ENCODE data around the gene CLMN. TPM values are rescaled to one million over a fixed set of nuclear protein-coding genes. Genes with fewer than 3 reads are reported as not detected.
"Not testable (repeated sequence)": the region's sequence is repeated elsewhere in the genome, so short reads cannot be mapped to it uniquely, and the experiment has no call there.

CLMN gene
- polyA plus RNA-seq, 2 donors, result 1.6 to 2.3 TPM

DNA sequence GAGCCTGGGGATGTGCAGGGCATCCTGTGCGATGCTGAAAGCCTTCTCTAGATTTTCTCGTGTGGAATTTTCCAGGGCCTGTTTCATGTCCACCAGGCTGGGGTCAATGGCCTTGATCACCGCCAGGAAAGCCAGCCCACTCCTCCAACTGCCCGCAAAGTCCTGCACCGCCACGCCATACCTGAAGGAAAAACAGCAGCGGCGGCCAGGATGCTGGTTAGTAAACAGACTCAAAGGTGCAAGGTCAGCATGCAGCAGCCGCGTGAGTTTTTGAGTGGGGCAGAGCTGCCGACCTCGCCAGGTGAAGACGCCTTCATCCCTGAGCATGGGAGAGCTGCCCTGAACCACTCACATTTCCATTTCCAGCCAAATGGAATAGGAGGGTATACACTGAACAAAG lies 109.0 kb downstream of the CLMN start:
- no peak overlapping the region for H3K4me3 ChIP-seq (ENCODE audit: low read depth in 1 of 2, low read length in 2 of 2)
- H3K9me3 ChIP-seq (ENCODE audit: control insufficient read depth in 2 of 2, insufficient read depth in 1 of 2, low read depth in 1 of 2, low read length in 1 of 2), result no peaks in the 10 kb centered on the region
- no peaks in the 10 kb centered on the region for H3K36me3 ChIP-seq (ENCODE audit: control insufficient read depth in 2 of 2, insufficient read depth in 2 of 2, low read length in 1 of 2)
- H3K27me3 ChIP-seq (ENCODE audit: control insufficient read depth in 1 of 2, insufficient read depth in 2 of 2, low read length in 2 of 2), result no peaks in the 10 kb centered on the region
- no peaks in the 10 kb centered on the region for H3K4me1 ChIP-seq (ENCODE audit: control insufficient read depth in 2 of 2, insufficient read depth in 2 of 2, low read length in 1 of 2)
- 91 to 94% methylated on average over 13 of the region's 13 CpGs for WGBS, 2 donors
- H3K27ac ChIP-seq (ENCODE audit: low read depth in 2 of 2, low read length in 1 of 2), result no peak overlapping the region

DNA sequence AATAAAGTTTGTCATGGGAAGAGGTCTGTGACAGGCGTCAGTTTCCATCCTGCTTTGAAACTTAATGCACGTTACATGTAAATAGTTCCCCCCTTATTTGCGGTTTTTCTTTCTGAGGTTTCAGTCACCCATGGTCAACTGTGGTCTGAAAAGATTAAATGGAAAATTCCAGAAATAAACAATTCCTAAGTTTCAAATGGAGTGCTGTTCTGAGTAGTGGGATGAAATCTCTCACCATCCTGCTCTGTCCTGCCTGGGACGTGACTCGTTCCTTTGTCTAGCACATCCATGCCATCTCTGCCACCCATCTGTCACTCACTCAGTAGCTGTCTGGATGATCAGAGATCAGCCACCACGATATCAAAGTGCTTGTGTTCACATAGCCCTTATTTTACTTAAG lies 111.1 kb downstream of the CLMN start:
- 68 to 87% methylated on average over 6 of the region's 6 CpGs for WGBS, 2 donors
- Histone ChIP-seq H3K27ac (ENCODE audit: low read depth in 2 of 2, low read length in 1 of 2) (no peak overlapping the region), H3K36me3 (ENCODE audit: control insufficient read depth in 2 of 2, insufficient read depth in 2 of 2, low read length in 1 of 2) (peaks cover 0 to 3% of the 10 kb centered on the region in 2 donors), H3K27me3 (ENCODE audit: control insufficient read depth in 1 of 2, insufficient read depth in 2 of 2, low read length in 2 of 2) (no peaks in the 10 kb centered on the region), H3K4me3 (ENCODE audit: low read depth in 1 of 2, low read length in 2 of 2) (no peak overlapping the region), H3K9me3 (ENCODE audit: control insufficient read depth in 2 of 2, insufficient read depth in 1 of 2, low read depth in 1 of 2, low read length in 1 of 2) (no peaks in the 10 kb centered on the region), H3K4me1 (ENCODE audit: control insufficient read depth in 2 of 2, insufficient read depth in 2 of 2, low read length in 1 of 2) (no peaks in the 10 kb centered on the region)

- no peak overlapping the region for H3K4me3 ChIP-seq (ENCODE audit: low read depth in 1 of 2, low read length in 2 of 2)
- H3K9me3 ChIP-seq (ENCODE audit: control insufficient read depth in 2 of 2, insufficient read depth in 1 of 2, low read depth in 1 of 2, low read length in 1 of 2), result no peaks in the 10 kb centered on the region
- no peaks in the 10 kb centered on the region for H3K4me1 ChIP-seq (ENCODE audit: control insufficient read depth in 2 of 2, insufficient read depth in 2 of 2, low read length in 1 of 2)
- H3K36me3 ChIP-seq (ENCODE audit: control insufficient read depth in 2 of 2, insufficient read depth in 2 of 2, low read length in 1 of 2), result peaks cover 0 to 3% of the 10 kb centered on the region in 2 donors
- H3K27me3 ChIP-seq (ENCODE audit: control insufficient read depth in 1 of 2, insufficient read depth in 2 of 2, low read length in 2 of 2), result no peaks in the 10 kb centered on the region
- H3K27ac ChIP-seq (ENCODE audit: low read depth in 2 of 2, low read length in 1 of 2), result no peak overlapping the region
- 62 to 66% methylated on average over 7 of the region's 7 CpGs for WGBS, 2 donors
These were observed 112.1 kb downstream of the CLMN start for GRCh38 chr14:95207475-95208233.

DNA sequence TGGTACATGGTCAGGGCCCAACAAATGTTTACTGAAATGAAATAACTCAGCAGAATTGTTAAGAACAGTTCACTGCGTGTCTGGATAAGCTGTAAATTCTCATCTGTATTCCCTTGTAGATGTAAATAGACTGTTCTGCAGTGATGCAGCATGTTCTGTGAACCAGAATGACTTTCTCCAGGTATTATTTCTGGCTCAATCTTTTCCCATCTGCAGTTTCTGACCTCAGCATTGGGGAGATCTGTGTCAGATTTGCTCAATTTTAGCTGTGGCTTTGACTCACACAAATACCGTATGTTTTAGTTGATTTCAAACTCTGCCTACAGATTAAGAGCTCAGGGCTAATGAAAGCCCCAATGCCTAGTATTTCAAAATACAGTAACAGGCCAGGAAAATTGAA lies 113.2 kb downstream of the CLMN start:
- Histone ChIP-seq H3K27ac (ENCODE audit: low read depth in 2 of 2, low read length in 1 of 2) (no peak overlapping the region), H3K36me3 (ENCODE audit: control insufficient read depth in 2 of 2, insufficient read depth in 2 of 2, low read length in 1 of 2) (peaks cover 0 to 3% of the 10 kb centered on the region in 2 donors), H3K9me3 (ENCODE audit: control insufficient read depth in 2 of 2, insufficient read depth in 1 of 2, low read depth in 1 of 2, low read length in 1 of 2) (no peaks in the 10 kb centered on the region), H3K4me1 (ENCODE audit: control insufficient read depth in 2 of 2, insufficient read depth in 2 of 2, low read length in 1 of 2) (no peaks in the 10 kb centered on the region), H3K4me3 (ENCODE audit: low read depth in 1 of 2, low read length in 2 of 2) (no peak overlapping the region), H3K27me3 (ENCODE audit: control insufficient read depth in 1 of 2, insufficient read depth in 2 of 2, low read length in 2 of 2) (no peaks in the 10 kb centered on the region)
- 78 to 84% methylated on average over 2 of the region's 2 CpGs for WGBS, 2 donors

DNA sequence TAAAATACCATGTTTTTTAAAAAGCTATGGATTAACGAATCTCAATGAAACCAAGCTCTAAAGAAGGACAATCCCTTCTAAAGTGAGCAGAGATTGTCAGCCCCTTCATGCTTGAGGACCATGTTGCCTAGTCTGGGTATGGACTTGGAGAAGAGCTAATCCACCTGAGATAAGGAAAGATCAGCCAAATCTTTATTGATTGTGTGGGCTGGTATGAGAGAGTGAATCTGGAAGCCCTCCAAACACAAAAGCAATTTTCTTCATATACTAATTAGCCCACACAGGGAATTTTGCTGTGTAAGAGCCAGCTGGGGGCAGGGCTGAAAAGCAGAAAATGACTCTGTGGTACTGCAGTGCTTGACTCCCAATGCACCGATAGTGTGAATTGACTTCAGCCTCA lies 115.0 kb downstream of the CLMN start:
- H3K27ac ChIP-seq (ENCODE audit: low read depth in 2 of 2, low read length in 1 of 2), result no peak overlapping the region
- peaks cover 0 to 3% of the 10 kb centered on the region in 2 donors for H3K36me3 ChIP-seq (ENCODE audit: control insufficient read depth in 2 of 2, insufficient read depth in 2 of 2, low read length in 1 of 2)
- no peaks in the 10 kb centered on the region for H3K27me3 ChIP-seq (ENCODE audit: control insufficient read depth in 1 of 2, insufficient read depth in 2 of 2, low read length in 2 of 2)
- WGBS, 2 donors, result 91 to 92% methylated on average over 2 of the region's 2 CpGs
- no peaks in the 10 kb centered on the region for H3K9me3 ChIP-seq (ENCODE audit: control insufficient read depth in 2 of 2, insufficient read depth in 1 of 2, low read depth in 1 of 2, low read length in 1 of 2)
- H3K4me1 ChIP-seq (ENCODE audit: control insufficient read depth in 2 of 2, insufficient read depth in 2 of 2, low read length in 1 of 2), result no peaks in the 10 kb centered on the region
- H3K4me3 ChIP-seq (ENCODE audit: low read depth in 1 of 2, low read length in 2 of 2), result no peak overlapping the region

- not testable (repeated sequence) for H3K27me3 ChIP-seq (ENCODE audit: control insufficient read depth in 1 of 2, insufficient read depth in 2 of 2, low read length in 2 of 2); H3K4me3 ChIP-seq (ENCODE audit: low read depth in 1 of 2, low read length in 2 of 2); H3K9me3 ChIP-seq (ENCODE audit: control insufficient read depth in 2 of 2, insufficient read depth in 1 of 2, low read depth in 1 of 2, low read length in 1 of 2); H3K4me1 ChIP-seq (ENCODE audit: control insufficient read depth in 2 of 2, insufficient read depth in 2 of 2, low read length in 1 of 2); H3K36me3 ChIP-seq (ENCODE audit: control insufficient read depth in 2 of 2, insufficient read depth in 2 of 2, low read length in 1 of 2); H3K27ac ChIP-seq (ENCODE audit: low read depth in 2 of 2, low read length in 1 of 2)
- 95% methylated on average over 2 of the region's 2 CpGs for WGBS, 2 donors
These were observed 118.0 kb downstream of the CLMN start for GRCh38 chr14:95201745-95202144.

GRCh38 chr14:95200404-95200803 lies 119.3 kb downstream of the CLMN start:
- Histone ChIP-seq H3K4me3 (ENCODE audit: low read depth in 1 of 2, low read length in 2 of 2) (no peak overlapping the region), H3K27ac (ENCODE audit: low read depth in 2 of 2, low read length in 1 of 2) (no peak overlapping the region), H3K4me1 (ENCODE audit: control insufficient read depth in 2 of 2, insufficient read depth in 2 of 2, low read length in 1 of 2) (peaks cover 0 to 3% of the 10 kb centered on the region in 2 donors), H3K27me3 (ENCODE audit: control insufficient read depth in 1 of 2, insufficient read depth in 2 of 2, low read length in 2 of 2) (no peaks in the 10 kb centered on the region), H3K36me3 (ENCODE audit: control insufficient read depth in 2 of 2, insufficient read depth in 2 of 2, low read length in 1 of 2) (peaks cover 0 to 3% of the 10 kb centered on the region in 2 donors), H3K9me3 (ENCODE audit: control insufficient read depth in 2 of 2, insufficient read depth in 1 of 2, low read depth in 1 of 2, low read length in 1 of 2) (no peaks in the 10 kb centered on the region)
- WGBS, 2 donors, result 83 to 89% methylated on average over 7 of the region's 7 CpGs

- peaks cover 0 to 3% of the 10 kb centered on the region in 2 donors for H3K4me1 ChIP-seq (ENCODE audit: control insufficient read depth in 2 of 2, insufficient read depth in 2 of 2, low read length in 1 of 2)
- H3K9me3 ChIP-seq (ENCODE audit: control insufficient read depth in 2 of 2, insufficient read depth in 1 of 2, low read depth in 1 of 2, low read length in 1 of 2), result no peaks in the 10 kb centered on the region
- H3K4me3 ChIP-seq (ENCODE audit: low read depth in 1 of 2, low read length in 2 of 2), result no peak overlapping the region
- H3K27ac ChIP-seq (ENCODE audit: low read depth in 2 of 2, low read length in 1 of 2), result no peak overlapping the region
- WGBS, 2 donors, result 86 to 88% methylated on average over 8 of the region's 8 CpGs
- H3K27me3 ChIP-seq (ENCODE audit: control insufficient read depth in 1 of 2, insufficient read depth in 2 of 2, low read length in 2 of 2), result no peaks in the 10 kb centered on the region
- H3K36me3 ChIP-seq (ENCODE audit: control insufficient read depth in 2 of 2, insufficient read depth in 2 of 2, low read length in 1 of 2), result peaks cover 0 to 3% of the 10 kb centered on the region in 2 donors
These were observed 120.3 kb downstream of the CLMN start for GRCh38 chr14:95199298-95199983.

DNA sequence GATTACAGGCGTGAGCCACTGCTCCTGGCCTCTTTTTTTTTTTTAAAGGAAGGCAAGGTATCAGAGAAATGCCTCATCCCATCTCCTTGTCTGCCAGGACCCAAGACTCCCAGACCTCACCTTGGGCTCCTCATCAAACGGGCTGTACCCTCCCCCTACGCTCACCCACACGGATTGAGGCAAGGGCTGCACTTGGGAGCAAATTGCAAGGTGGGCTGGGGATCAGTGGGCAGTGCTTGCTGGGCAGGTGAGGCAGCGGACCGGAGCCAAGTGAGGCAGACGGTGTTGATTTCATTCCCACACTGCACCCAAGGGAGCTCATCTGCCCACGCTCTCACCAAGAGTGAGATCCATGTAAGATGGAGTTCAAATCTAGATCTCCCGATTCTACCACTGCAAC lies 121.4 kb downstream of the CLMN start:
- Histone ChIP-seq H3K36me3 (ENCODE audit: control insufficient read depth in 2 of 2, insufficient read depth in 2 of 2, low read length in 1 of 2) (no peaks in the 10 kb centered on the region), H3K27ac (ENCODE audit: low read depth in 2 of 2, low read length in 1 of 2) (peak overlapping the region in 1 of 2 donors; percentile 33), H3K4me3 (ENCODE audit: low read depth in 1 of 2, low read length in 2 of 2) (no peak overlapping the region), H3K9me3 (ENCODE audit: control insufficient read depth in 2 of 2, insufficient read depth in 1 of 2, low read depth in 1 of 2, low read length in 1 of 2) (no peaks in the 10 kb centered on the region), H3K4me1 (ENCODE audit: control insufficient read depth in 2 of 2, insufficient read depth in 2 of 2, low read length in 1 of 2) (peaks cover 0 to 3% of the 10 kb centered on the region in 2 donors), H3K27me3 (ENCODE audit: control insufficient read depth in 1 of 2, insufficient read depth in 2 of 2, low read length in 2 of 2) (no peaks in the 10 kb centered on the region)
- 91 to 93% methylated on average over 9 of the region's 9 CpGs for WGBS, 2 donors

GRCh38 chr14:95197551-95197950 lies 122.2 kb downstream of the CLMN start:
- H3K9me3 ChIP-seq (ENCODE audit: control insufficient read depth in 2 of 2, insufficient read depth in 1 of 2, low read depth in 1 of 2, low read length in 1 of 2), result no peaks in the 10 kb centered on the region

More at GRCh38 chr14:95197551-95197950, 122.2 kb downstream of the CLMN start:
- H3K4me3 ChIP-seq (ENCODE audit: low read depth in 1 of 2, low read length in 2 of 2), result no peak overlapping the region
- peaks cover 0 to 3% of the 10 kb centered on the region in 2 donors for H3K4me1 ChIP-seq (ENCODE audit: control insufficient read depth in 2 of 2, insufficient read depth in 2 of 2, low read length in 1 of 2)
- peak overlapping the region; percentile 43 to 53 for H3K27ac ChIP-seq (ENCODE audit: low read depth in 2 of 2, low read length in 1 of 2)
- WGBS, 2 donors, result 54 to 63% methylated on average over 8 of the region's 8 CpGs
- no peaks in the 10 kb centered on the region for H3K27me3 ChIP-seq (ENCODE audit: control insufficient read depth in 1 of 2, insufficient read depth in 2 of 2, low read length in 2 of 2)
- H3K36me3 ChIP-seq (ENCODE audit: control insufficient read depth in 2 of 2, insufficient read depth in 2 of 2, low read length in 1 of 2), result no peaks in the 10 kb centered on the region

Data from esophagus (tissue), 2 donors.